Large intestine (tissue), 3 donors: ENCODE measurements around the gene CCDC71L. TPM values are rescaled to one million over a fixed set of nuclear protein-coding genes. Genes with fewer than 3 reads are reported as not detected.

Experiments used
- DNase-seq, 2 donors: peaks; one replicate each; pipeline versions ENCODE4 v3.0.0 to v3.0.0-alpha.2; 2013
- H3K27ac ChIP-seq: one replicate; pipeline ENCODE4 v1.5.1; 2013; ENCODE audit warnings: low read length
- H3K27me3 ChIP-seq: 2 replicates; pipeline ENCODE4 v1.6.1; 2013; ENCODE audit warnings: low read length; ENCODE audit not compliant: control insufficient read depth, insufficient read depth
- H3K36me3 ChIP-seq: 2 replicates; pipeline ENCODE4 v1.6.1; 2013; ENCODE audit warnings: low read length; ENCODE audit not compliant: control insufficient read depth, insufficient read depth
- H3K4me1 ChIP-seq: one replicate; pipeline ENCODE4 v1.6.1; 2013; ENCODE audit warnings: low read length; ENCODE audit not compliant: control insufficient read depth, insufficient read depth
- H3K4me3 ChIP-seq: one replicate; pipeline ENCODE4 v1.5.1; 2013; ENCODE audit warnings: low read length
- H3K9me3 ChIP-seq: one replicate; pipeline ENCODE4 v1.6.1; 2013; ENCODE audit warnings: mild to moderate bottlenecking, low read depth, low read length, moderate library complexity; ENCODE audit not compliant: control insufficient read depth
- WGBS: methylation state at CpG from one replicate; pipeline ENCODE4 v1.1.5; 2013; ENCODE audit warnings: low lambda C conversion rate; ENCODE audit not compliant: insufficient coverage; 5-methylcytosine and 5-hydroxymethylcytosine counted together
- polyA plus RNA-seq: library from polyadenylated mRNA; unstranded; fragments of 120-200 nt; gene quantifications from one replicate; pipeline ENCODE4 v1.2.1, GENCODE V29; 2013

CCDC71L gene
- polyA plus RNA-seq, 1 donor: 11.5 TPM

DNA sequence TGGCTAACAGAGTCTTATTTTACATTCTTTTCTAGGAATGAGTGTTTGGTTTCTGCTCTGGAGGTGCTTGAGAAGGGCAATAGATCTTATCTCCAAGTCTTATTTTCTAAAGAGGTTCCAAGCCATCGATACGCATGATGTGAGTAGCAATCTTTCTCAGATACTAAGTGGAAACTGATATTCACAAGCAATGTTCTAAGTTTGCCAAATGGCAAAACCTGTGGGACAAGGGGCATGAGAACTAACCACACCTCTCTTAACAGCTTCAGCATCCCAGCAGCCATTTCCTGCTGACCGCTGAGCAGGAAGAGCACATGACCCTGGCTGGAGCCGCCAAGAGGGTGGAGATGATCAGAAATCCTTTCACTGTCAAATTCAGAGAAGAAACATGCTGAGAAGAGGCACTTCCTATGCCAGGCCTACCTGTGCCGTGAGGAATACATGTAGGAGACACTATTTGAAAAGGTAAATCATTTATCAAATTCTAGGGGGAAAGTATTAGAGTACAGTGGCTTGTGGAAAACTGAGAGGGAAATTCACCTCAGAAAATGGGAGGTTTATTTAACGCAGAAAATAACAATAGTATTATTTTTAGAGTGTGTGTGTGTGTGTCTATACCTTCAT, 35.2 kb downstream of the CCDC71L start:
- Histone ChIP-seq H3K4me3 (no peak overlapping the region), H3K27me3 (no peaks in the 10 kb centered on the region), H3K9me3 (no peaks in the 10 kb centered on the region), H3K36me3 (no peaks in the 10 kb centered on the region), H3K4me1 (peaks cover 20% of the 10 kb centered on the region), H3K27ac (peak overlapping the region; percentile 73)
- no peak for DNase-seq
- 17% methylated on average over 1 of the region's 6 CpGs for WGBS

DNA sequence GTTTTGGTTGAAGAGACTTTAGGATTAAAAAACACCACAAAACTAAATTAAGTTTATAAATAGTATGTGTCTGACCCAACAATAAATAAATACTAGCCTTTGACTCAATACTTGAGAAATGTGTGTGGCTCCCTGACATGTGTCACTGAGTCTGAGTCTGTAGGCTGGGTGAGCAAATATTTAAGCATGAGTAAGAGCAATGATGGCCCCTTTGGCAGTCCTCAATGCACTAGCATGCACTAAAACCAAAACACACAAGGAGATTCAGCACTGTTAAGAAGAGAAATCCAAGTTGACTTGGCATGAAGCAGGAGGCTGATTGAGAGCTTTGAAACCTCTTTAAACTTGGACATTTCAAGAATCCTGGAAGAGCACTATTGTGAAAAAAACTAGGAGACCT, 37.1 kb downstream of the CCDC71L start:
- peaks cover 20% of the 10 kb centered on the region for H3K4me1 ChIP-seq
- DNase-seq: no peak
- no peaks in the 10 kb centered on the region for H3K36me3 ChIP-seq
- H3K4me3 ChIP-seq: no peak overlapping the region
- H3K27ac ChIP-seq: no peak overlapping the region
- H3K27me3 ChIP-seq: no peaks in the 10 kb centered on the region
- no peaks in the 10 kb centered on the region for H3K9me3 ChIP-seq

DNA sequence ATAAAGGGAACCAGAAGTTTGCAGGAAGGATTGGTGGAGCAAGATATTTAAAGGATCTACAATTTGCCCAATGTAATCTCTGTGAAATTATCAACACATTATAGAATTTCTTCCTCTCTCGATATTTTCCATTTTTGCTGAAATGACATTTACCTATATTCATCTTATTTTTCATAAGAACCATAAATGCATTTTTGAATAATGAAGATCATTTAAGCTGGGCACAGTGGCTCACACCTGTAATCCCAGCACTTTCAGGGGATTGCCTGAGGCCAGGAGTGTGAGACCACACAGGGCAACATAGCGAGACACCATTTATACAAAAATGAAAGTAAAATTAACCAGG, 37.7 kb downstream of the CCDC71L start:
- H3K4me1 ChIP-seq: peaks cover 20% of the 10 kb centered on the region
- no peak overlapping the region for H3K4me3 ChIP-seq
- peak overlapping the region; percentile 66 for H3K27ac ChIP-seq
- no peak for DNase-seq
- H3K27me3 ChIP-seq: no peaks in the 10 kb centered on the region
- H3K9me3 ChIP-seq: no peaks in the 10 kb centered on the region
- 55% methylated on average over 2 of the region's 2 CpGs for WGBS
- no peaks in the 10 kb centered on the region for H3K36me3 ChIP-seq

DNA sequence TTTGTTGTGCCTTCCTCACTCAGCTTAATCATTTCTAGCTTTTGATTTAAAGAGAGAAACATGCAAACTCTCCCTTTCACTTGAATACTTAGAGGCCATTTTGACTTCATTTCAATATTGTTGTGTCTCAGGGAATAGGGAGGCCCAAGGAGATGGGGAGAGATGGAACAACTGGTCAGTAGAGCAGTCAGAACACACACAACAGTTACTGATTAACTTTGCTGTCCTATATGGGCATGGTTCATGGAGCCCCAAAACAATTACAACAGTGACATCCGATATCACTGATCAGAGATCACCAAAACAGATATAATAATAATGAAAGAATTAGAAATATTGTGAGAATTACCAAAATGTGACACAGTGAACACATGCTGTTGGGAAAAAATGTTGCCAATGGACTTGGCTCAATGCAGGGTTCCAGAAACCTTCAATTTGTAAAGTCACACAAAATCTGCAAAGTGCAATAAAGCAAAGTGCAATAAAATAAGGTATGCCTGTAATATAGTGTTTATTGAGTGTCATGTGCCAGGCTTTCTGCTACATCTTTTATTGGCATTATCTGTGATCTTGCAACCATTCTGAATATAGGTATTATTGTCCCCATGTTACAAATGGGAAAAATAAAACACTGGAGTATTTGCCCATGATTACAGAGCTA, 38.2 kb downstream of the CCDC71L start:
- H3K4me1 ChIP-seq: peaks cover 20% of the 10 kb centered on the region
- no peaks in the 10 kb centered on the region for H3K27me3 ChIP-seq
- H3K27ac ChIP-seq: peak overlapping the region; percentile 66
- no peak overlapping the region for H3K4me3 ChIP-seq
- no CpG with 5 or more reads among the region's 1 CpG for WGBS
- peak; percentile 43 to 80 for DNase-seq
- no peaks in the 10 kb centered on the region for H3K9me3 ChIP-seq
- no peaks in the 10 kb centered on the region for H3K36me3 ChIP-seq

DNA sequence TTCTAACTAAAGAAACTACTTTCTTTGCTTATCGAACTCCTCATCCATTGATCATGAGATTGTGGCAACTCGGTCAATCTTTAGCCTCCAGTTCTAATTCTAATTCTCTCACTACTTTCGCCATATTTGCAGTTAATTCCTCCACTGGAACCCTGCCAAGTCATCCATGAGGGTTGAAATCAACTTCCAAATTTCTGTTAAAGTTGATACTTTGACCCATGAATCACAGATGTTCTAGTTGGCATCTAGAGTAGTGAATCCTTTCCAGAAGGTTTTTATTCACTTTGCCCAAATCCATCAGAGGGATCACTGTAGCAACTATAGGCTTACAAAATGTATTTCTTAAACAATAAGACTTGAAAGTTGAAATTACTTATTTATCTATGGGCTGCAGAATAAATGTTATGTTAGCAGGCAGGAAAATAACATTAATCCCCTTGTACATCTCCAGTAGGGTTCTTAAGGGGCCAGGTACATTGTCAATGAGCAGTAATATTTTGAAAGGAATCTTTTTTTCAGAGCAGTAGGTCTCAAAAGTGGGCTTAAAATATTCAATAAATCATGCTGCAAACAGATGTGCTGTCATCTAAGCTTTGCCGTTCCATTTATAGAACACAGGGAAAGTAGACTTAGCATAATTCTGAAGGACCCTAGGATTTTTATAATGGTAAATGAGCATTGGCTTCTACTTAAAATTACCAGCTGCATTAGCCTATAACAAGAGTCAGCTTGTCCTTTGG, 39.4 kb downstream of the CCDC71L start:
- Histone ChIP-seq H3K4me1 (peaks cover 14% of the 10 kb centered on the region), H3K4me3 (no peak overlapping the region), H3K27ac (peak overlapping the region; percentile 66), H3K36me3 (no peaks in the 10 kb centered on the region), H3K27me3 (no peaks in the 10 kb centered on the region), H3K9me3 (no peaks in the 10 kb centered on the region)
- 100% methylated on average over 1 of the region's 4 CpGs for WGBS
- DNase-seq: no peak

DNA sequence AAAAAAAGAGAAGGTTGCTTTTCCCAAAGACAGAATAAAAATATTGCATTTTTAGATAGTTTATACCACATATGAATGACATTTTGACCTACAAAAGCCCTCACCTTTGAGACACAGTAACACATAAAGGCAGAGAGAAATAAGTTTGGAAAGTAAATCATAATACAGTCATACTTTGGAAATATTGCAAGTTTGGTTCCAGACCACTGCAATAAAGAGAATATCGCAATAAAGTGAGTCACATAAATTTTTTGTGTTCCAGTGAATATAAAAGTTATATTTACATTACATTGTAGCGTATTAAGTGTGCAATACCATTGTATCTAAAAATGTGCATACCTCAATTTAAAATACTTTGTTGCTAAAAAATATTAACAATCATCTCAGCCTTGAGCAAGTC, 40.3 kb downstream of the CCDC71L start:
- no peaks in the 10 kb centered on the region for H3K27me3 ChIP-seq
- WGBS: 100% methylated on average over 1 of the region's 2 CpGs
- H3K4me3 ChIP-seq: no peak overlapping the region

DNA sequence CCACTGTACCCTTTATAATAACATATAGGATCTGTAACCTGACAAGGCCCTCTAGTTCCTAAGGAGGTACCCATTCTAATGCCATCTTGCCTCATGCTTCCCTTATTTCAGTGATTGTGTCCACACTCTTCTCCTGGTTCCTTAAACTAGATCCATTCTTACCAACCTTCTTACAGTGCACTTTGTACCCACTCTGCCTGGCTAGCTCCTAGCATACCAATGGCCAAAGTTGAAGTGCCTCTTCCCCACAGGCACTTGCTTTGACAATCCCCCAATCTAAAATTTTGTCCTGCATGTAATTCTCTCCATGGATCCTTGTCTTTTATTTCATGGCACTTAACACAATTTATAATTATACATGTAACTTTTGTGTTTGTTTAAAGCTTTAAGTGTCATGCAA, 40.9 kb downstream of the CCDC71L start:
- peaks cover 8% of the 10 kb centered on the region for H3K4me1 ChIP-seq
- DNase-seq: no peak
- H3K36me3 ChIP-seq: no peaks in the 10 kb centered on the region
- H3K27ac ChIP-seq: no peak overlapping the region
- H3K9me3 ChIP-seq: no peaks in the 10 kb centered on the region
- H3K27me3 ChIP-seq: no peaks in the 10 kb centered on the region
- no peak overlapping the region for H3K4me3 ChIP-seq

More for the DNA sequence above, 40.3 kb downstream of the CCDC71L start:
- no peak for DNase-seq
- Histone ChIP-seq H3K9me3 (no peaks in the 10 kb centered on the region), H3K36me3 (no peaks in the 10 kb centered on the region), H3K27ac (no peak overlapping the region), H3K4me1 (peaks cover 9% of the 10 kb centered on the region)

DNA sequence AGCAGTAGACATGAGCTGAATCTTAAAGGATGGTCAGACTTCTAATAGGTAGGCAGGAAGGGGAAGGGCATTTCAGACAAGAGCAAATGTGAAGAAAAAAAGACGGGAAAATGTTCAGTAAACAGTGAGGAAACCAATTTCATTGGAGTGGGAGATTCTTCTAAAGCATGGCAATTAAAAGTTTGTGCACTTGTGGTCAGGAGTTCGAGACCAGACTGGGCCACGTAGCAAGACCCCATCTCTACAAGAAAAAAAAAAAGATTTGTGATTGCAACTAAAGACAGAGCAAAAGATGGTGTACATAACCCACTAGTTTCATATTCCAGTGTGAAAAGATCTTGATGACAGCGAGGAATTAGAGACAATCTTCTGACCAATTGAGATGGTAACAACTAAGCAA, 41.7 kb downstream of the CCDC71L start:
- Histone ChIP-seq H3K27ac (no peak overlapping the region), H3K4me1 (peaks cover 8% of the 10 kb centered on the region), H3K4me3 (no peak overlapping the region), H3K36me3 (no peaks in the 10 kb centered on the region), H3K9me3 (no peaks in the 10 kb centered on the region), H3K27me3 (no peaks in the 10 kb centered on the region)
- no peak for DNase-seq
- 100% methylated on average over 2 of the region's 4 CpGs for WGBS

DNA sequence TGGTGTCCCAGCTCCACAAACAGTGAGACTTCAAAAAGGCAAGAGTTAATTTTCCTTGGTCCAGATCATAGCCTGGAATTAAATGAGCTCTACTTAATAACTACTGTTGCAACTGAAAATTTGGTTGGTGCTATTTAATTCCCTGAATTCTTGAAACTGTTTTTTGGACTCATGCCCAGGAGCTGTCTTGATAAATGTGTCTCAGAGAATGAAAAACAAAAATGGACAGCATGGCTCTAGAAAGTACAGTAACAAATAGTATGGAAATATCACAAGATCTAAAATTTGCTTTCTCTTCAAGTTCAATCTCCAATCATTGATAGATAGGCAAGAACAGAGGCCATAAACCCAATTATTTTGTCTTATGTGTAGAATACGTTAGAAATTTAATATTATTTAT, 42.5 kb downstream of the CCDC71L start:
- no peaks in the 10 kb centered on the region for H3K36me3 ChIP-seq
- no peak overlapping the region for H3K27ac ChIP-seq
- no peaks in the 10 kb centered on the region for H3K27me3 ChIP-seq
- H3K4me1 ChIP-seq: peaks cover 2% of the 10 kb centered on the region
- no CpG with 5 or more reads among the region's 1 CpG for WGBS
- H3K9me3 ChIP-seq: no peaks in the 10 kb centered on the region
- no peak for DNase-seq
- H3K4me3 ChIP-seq: no peak overlapping the region

DNA sequence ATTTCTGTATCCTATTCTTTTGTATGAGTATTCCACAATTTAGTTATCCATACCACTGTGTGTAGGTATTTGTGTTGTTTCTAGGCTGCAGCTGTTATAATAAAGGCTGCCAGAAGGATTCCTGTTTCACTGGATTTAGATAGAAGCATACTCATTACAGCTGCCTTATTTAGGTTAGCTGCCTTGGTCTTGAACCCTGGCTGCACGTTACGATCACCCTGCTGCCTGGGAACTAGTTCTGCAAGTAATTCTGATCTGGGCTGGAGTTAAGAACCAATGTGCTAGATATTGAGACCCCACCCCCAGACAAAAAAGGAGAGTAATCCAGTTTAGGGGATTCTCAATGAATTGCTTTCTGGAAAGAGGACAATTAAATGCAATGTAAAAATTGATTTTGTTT, 43.1 kb downstream of the CCDC71L start:
- no peaks in the 10 kb centered on the region for H3K36me3 ChIP-seq

DNA sequence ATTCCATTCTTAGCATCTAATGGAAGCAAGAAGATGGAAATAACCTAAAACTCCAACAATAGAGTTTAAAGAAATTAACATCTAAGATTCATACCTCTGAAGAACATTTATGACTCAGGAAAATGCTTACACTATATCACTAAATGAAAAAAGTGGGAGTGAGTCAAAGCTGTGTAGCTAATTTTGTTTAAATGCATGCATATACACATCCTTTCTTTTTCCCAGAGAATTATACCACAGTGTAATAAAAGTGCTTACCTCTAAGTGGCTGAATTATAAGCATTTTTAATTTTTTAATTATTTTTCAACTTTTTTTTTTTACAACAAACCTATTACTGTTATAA, 44.3 kb downstream of the CCDC71L start:
- no peak for DNase-seq
- Histone ChIP-seq H3K4me1 (peaks cover 3% of the 10 kb centered on the region), H3K36me3 (no peaks in the 10 kb centered on the region), H3K9me3 (peaks cover 5% of the 10 kb centered on the region), H3K4me3 (no peak overlapping the region), H3K27me3 (no peaks in the 10 kb centered on the region), H3K27ac (no peak overlapping the region)

More for the DNA sequence above, 43.1 kb downstream of the CCDC71L start:
- Histone ChIP-seq H3K27ac (no peak overlapping the region), H3K4me1 (no peaks in the 10 kb centered on the region), H3K27me3 (no peaks in the 10 kb centered on the region), H3K4me3 (no peak overlapping the region), H3K9me3 (no peaks in the 10 kb centered on the region)
- no CpG with 5 or more reads among the region's 2 CpGs for WGBS
- no peak for DNase-seq
